K562 (cell line): ENCODE data around the gene IL4I1. TPM values are rescaled to one million over a fixed set of nuclear protein-coding genes. Genes with fewer than 3 reads are reported as not detected.

ENCODE experiments used
- CBX1 ChIP-seq: sonication (generic); IDR thresholded peaks from 2 replicates; pipeline ENCODE4 v1.6.1; 2016; ENCODE audit warnings: antibody characterized with exemption, low read depth, mild to moderate bottlenecking
- EP400 ChIP-seq: fragments of 450-650 bp; IDR thresholded peaks from 2 replicates; pipeline ENCODE4 v1.6.1; 2017; ENCODE audit warnings: antibody characterized with exemption, mild to moderate bottlenecking, moderate library complexity
- FUS ChIP-seq: fragments of 200-400 bp; formaldehyde crosslinking; optimal IDR thresholded peaks from 2 replicates; pipeline ENCODE3; 2017; ENCODE audit warnings: low read depth, low read length
- ILK ChIP-seq: fragments of 450-650 bp; IDR thresholded peaks from 2 replicates; pipeline ENCODE4 v1.6.1; 2016; ENCODE audit warnings: missing genetic modification characterization, low read depth, mild to moderate bottlenecking, missing compliant biosample characterization, moderate library complexity, borderline replicate concordance
- KDM5B ChIP-seq: fragments of 200-600 bp; sonication (generic); IDR thresholded peaks from 2 replicates; pipeline ENCODE4 v1.6.1; 2012; ENCODE audit warnings: low read depth, mild to moderate bottlenecking, moderate library complexity, low read length, control low read depth, inconsistent platforms; ENCODE audit not compliant: insufficient replicate concordance
- KLF13 ChIP-seq: fragments of 450-650 bp; IDR thresholded peaks from 2 replicates; pipeline ENCODE4 v1.6.1; 2016; ENCODE audit warnings: missing genetic modification characterization, low read depth, mild to moderate bottlenecking, missing compliant biosample characterization, moderate library complexity, borderline replicate concordance
- NFYB ChIP-seq: IDR thresholded peaks from 2 replicates; pipeline ENCODE4 v1.6.1; 2011; ENCODE audit warnings: mild to moderate bottlenecking, moderate library complexity; ENCODE audit not compliant: insufficient read length; ENCODE audit errors: extremely low read depth
- POU5F1 ChIP-seq: fragments of 150-350 bp; IDR thresholded peaks from 2 replicates; pipeline ENCODE4 v1.6.1; 2014; ENCODE audit warnings: borderline replicate concordance, low read length, low read depth, mild to moderate bottlenecking; ENCODE audit not compliant: partially characterized antibody
- PTBP1 ChIP-seq: fragments of 200-400 bp; formaldehyde crosslinking; IDR thresholded peaks from 2 replicates; pipeline ENCODE4 v1.6.1; 2017; ENCODE audit warnings: low read depth, low read length
- RAD21 ChIP-seq, 2 experiments: fragments of 250-450 bp in 1 of 2; fragments of 450-650 bp in 1 of 2; sonication (Bioruptor Pico) in 1 of 2; formaldehyde crosslinking in 1 of 2; IDR thresholded peaks in 1 of 2; conservative IDR thresholded peaks in 1 of 2; 2 replicates each; pipeline versions ENCODE4 v1.4.0 to v1.8.0; 2020 to 2022; ENCODE audit warnings: mild to moderate bottlenecking in 2 of 2, moderate library complexity in 1 of 2
- SIN3A ChIP-seq, 2 experiments: fragments of 150-350 bp in 1 of 2; IDR thresholded peaks; 2 replicates each; pipeline ENCODE4 v1.6.1; 2011 to 2016; ENCODE audit warnings: borderline replicate concordance in 2 of 2, low read depth in 2 of 2, low read length in 2 of 2, mild to moderate bottlenecking in 2 of 2, moderate library complexity in 2 of 2; ENCODE audit not compliant: control insufficient read depth in 1 of 2
- ZKSCAN8 ChIP-seq: fragments of 200-800 bp; sonication (Bioruptor generic); IDR thresholded peaks from 2 replicates; pipeline ENCODE4 v1.6.1; 2016; ENCODE audit warnings: missing genetic modification characterization, missing compliant biosample characterization
- ZNF316 ChIP-seq: fragments of 450-650 bp; IDR thresholded peaks from 2 replicates; pipeline ENCODE4 v1.6.1; 2016
- ZNF778 ChIP-seq: fragments of 450-650 bp; formaldehyde crosslinking; IDR thresholded peaks from 2 replicates; pipeline ENCODE4 v1.4.0; 2020; ENCODE audit warnings: mild to moderate bottlenecking, moderate library complexity
- polyA plus RNA-seq, 8 experiments: library from polyadenylated mRNA; depleted of rRNA in 4 of 8; stranded (reverse) in 5 of 8; unstranded in 3 of 8; fragments of >200 nt; fragmentation: Nextera tagmentation in 2 of 8; fragmentation: Illumina TruSeq in 1 of 8; extraction: Ambion mirVana in 2 of 8; extraction: Trizol in 1 of 8; gene quantifications; 2 replicates each; pipeline versions ENCODE4 v1.2.1 to v1.2.3, GENCODE V29; 2011 to 2014; ENCODE audit warnings: inconsistent platforms in 1 of 8, missing spikeins in 1 of 8
- total RNA-seq, 7 experiments: library from RNA; depleted of rRNA in 6 of 7; stranded (reverse); fragments of >200 nt in 6 of 7; fragmentation: Illumina TruSeq in 2 of 7; extraction: Trizol in 2 of 7; gene quantifications; 2 replicates each; pipeline versions ENCODE4 v1.2.1 to v1.2.3, GENCODE V29; 2011 to 2021; ENCODE audit warnings: low replicate concordance in 1 of 7
- TF ChIP-seq, protein P1 (sequence below): fragments of 250-450 bp; sonication (Bioruptor Pico); IDR thresholded peaks from 2 replicates; pipeline ENCODE4 v1.5.0; 2022; ENCODE audit warnings: mild to moderate bottlenecking
- TF ChIP-seq, protein P2 (sequence below), 2 experiments: IDR thresholded peaks; 2 replicates each; pipeline ENCODE4 v1.6.1; 2011; ENCODE audit warnings: borderline replicate concordance in 1 of 2, control low read depth in 1 of 2, low read depth in 1 of 2, low read length in 1 of 2, mild to moderate bottlenecking in 1 of 2, mixed read lengths in 1 of 2, moderate library complexity in 1 of 2; ENCODE audit not compliant: insufficient read depth in 1 of 2, insufficient read length in 1 of 2, poor library complexity in 1 of 2, severe bottlenecking in 1 of 2; ENCODE audit errors: extremely low read depth in 1 of 2
- TF ChIP-seq, protein P3 (sequence below): fragments of 250-450 bp; sonication (Bioruptor Pico); IDR thresholded peaks from 2 replicates; pipeline ENCODE4 v1.4.0; 2020; ENCODE audit warnings: mild to moderate bottlenecking, moderate library complexity
- TF ChIP-seq, protein P4 (sequence below): fragments of 200-800 bp; sonication (Bioruptor generic); IDR thresholded peaks from 2 replicates; pipeline ENCODE4 v1.6.1; 2017; ENCODE audit warnings: missing genetic modification characterization, missing compliant biosample characterization

IL4I1 gene
- total and polyA plus RNA-seq, 9 of the 15 experiments (the other 6 are each of a cell fraction or from before 2014, with no cell fraction given) = 0.06 to 0.95 (median 0.43) TPM; not detected in 2

DNA sequence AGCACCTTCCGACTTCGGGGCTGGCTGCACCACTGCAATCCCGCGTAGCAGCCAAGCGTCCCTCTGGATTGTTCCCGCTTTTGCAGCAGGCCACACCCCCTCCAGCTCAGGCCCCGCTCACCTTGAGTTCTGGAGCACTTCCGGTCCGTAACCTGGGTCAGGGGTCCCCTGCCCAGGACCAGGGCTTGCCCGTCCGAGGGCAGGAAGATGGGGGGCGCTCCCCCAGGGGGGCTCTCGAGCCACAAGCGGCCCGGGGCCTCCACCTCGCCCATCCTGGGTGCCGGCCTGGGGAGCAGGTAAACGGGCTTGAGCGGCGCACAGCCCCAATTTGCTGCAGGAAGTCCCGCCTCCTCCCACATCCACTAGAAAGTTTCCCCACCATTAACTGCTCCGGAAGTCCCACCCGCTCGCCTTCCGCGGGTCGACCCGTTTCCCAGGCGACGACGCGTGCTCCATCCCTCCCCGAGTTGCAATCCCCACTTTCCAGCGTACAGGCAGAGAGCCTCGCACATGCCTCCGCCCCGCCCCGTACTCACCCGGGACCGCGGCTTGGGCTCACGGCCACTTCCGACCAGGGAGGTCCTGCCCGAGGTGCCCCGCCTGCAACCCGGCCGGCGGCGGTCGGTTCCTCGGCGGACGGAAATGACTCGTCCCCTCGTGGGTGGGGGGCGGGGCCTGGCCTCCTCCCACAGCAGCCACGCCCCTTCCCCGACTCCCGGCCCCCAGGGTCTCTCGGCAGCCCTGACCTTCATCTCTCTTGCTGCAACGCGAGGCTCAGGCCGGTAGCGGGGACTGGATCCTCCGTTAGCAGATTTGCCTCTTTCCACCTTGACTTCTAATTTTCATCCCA, 29.5 kb downstream of the IL4I1 start, which contains the start of gene PNKP (continued):
- TF ChIP-seq NFYB (no peak), POU5F1 (no peak), ZKSCAN8 (no peak), ILK (tag) (no peak), PTBP1 (0 out of 2 replicates have a peak, but pooled peaks have one; percentile 48), ZNF316 (peak; percentile 7; the same call in 1 of the 2 replicates), RAD21 (CRISPR knock-in tag; conservative IDR thresholded peaks at IDR 0.05 in 1 of 2, IDR thresholded peaks at IDR 0.05 in 1 of 2) (no peak), KDM5B (peak; percentile 86), EP400 (peak; percentile 97), SIN3A (IDR thresholded peaks at IDR 0.05; ENCODE audit: borderline replicate concordance in 2 of 2, control insufficient read depth in 1 of 2, low read depth in 2 of 2, low read length in 2 of 2) (peak in 1 of 2 experiments; percentile 49; a peak in 2 of 4 replicates), ZNF778 (CRISPR knock-in tag) (no peak), FUS (peak; percentile 30), KLF13 (peak; percentile 90), CBX1 (peak; percentile 81; the same call in 1 of the 2 replicates)
- TF ChIP-seq, protein P1, sequence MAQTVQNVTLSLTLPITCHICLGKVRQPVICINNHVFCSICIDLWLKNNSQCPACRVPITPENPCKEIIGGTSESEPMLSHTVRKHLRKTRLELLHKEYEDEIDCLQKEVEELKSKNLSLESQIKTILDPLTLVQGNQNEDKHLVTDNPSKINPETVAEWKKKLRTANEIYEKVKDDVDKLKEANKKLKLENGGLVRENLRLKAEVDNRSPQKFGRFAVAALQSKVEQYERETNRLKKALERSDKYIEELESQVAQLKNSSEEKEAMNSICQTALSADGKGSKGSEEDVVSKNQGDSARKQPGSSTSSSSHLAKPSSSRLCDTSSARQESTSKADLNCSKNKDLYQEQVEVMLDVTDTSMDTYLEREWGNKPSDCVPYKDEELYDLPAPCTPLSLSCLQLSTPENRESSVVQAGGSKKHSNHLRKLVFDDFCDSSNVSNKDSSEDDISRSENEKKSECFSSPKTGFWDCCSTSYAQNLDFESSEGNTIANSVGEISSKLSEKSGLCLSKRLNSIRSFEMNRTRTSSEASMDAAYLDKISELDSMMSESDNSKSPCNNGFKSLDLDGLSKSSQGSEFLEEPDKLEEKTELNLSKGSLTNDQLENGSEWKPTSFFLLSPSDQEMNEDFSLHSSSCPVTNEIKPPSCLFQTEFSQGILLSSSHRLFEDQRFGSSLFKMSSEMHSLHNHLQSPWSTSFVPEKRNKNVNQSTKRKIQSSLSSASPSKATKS (CRISPR knock-in tag) = no peak
- TF ChIP-seq, protein P2, sequence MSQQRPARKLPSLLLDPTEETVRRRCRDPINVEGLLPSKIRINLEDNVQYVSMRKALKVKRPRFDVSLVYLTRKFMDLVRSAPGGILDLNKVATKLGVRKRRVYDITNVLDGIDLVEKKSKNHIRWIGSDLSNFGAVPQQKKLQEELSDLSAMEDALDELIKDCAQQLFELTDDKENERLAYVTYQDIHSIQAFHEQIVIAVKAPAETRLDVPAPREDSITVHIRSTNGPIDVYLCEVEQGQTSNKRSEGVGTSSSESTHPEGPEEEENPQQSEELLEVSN (IDR thresholded peaks at IDR 0.05; ENCODE audit: borderline replicate concordance in 1 of 2, extremely low read depth in 1 of 2, insufficient read depth in 1 of 2, insufficient read length in 1 of 2, low read depth in 1 of 2, low read length in 1 of 2, poor library complexity in 1 of 2, severe bottlenecking in 1 of 2) = peak; percentile 47 to 77
- TF ChIP-seq, protein P3, sequence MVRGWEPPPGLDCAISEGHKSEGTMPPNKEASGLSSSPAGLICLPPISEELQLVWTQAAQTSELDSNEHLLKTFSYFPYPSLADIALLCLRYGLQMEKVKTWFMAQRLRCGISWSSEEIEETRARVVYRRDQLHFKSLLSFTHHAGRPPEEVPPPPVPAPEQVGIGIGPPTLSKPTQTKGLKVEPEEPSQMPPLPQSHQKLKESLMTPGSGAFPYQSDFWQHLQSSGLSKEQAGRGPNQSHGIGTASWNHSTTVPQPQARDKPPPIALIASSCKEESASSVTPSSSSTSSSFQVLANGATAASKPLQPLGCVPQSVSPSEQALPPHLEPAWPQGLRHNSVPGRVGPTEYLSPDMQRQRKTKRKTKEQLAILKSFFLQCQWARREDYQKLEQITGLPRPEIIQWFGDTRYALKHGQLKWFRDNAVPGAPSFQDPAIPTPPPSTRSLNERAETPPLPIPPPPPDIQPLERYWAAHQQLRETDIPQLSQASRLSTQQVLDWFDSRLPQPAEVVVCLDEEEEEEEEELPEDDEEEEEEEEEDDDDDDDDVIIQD (CRISPR knock-in tag) = no peak
- TF ChIP-seq, protein P4, sequence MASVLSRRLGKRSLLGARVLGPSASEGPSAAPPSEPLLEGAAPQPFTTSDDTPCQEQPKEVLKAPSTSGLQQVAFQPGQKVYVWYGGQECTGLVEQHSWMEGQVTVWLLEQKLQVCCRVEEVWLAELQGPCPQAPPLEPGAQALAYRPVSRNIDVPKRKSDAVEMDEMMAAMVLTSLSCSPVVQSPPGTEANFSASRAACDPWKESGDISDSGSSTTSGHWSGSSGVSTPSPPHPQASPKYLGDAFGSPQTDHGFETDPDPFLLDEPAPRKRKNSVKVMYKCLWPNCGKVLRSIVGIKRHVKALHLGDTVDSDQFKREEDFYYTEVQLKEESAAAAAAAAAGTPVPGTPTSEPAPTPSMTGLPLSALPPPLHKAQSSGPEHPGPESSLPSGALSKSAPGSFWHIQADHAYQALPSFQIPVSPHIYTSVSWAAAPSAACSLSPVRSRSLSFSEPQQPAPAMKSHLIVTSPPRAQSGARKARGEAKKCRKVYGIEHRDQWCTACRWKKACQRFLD (CRISPR knock-in tag) = 0 out of 2 replicates have a peak, but pooled peaks have one; percentile 32
